ENCODE data around the gene GPC2.
A peak's percentile ranks its signal among the peaks of the same experiment; 100 is the strongest.

The GPC2 gene

GRCh38 chr7:100176096-100177044 is 811 bp downstream of the GPC2 start:
- Histone ChIP-seq H3K4me1 (ENCODE audit: control extremely low read depth in 1 of 4, control insufficient read depth in 4 of 4, insufficient read depth in 4 of 4, low read length in 3 of 4) (peaks cover 0 to 19% (median 16%) of the 10 kb centered on the region in 4 experiments), H3K9me3 (ENCODE audit: control extremely low read depth in 1 of 5, control insufficient read depth in 4 of 5, insufficient read depth in 2 of 5, low read depth in 1 of 5, low read length in 4 of 5) (no peaks in the 10 kb centered on the region), H3K36me3 (ENCODE audit: control insufficient read depth in 4 of 4, insufficient read depth in 4 of 4, low read length in 3 of 4) (peaks cover 0 to 11% (median 0%) of the 10 kb centered on the region in 4 experiments), H3K4me3 (ENCODE audit: control insufficient read depth in 1 of 7, extremely low read depth in 1 of 7, insufficient read depth in 4 of 7, low read depth in 2 of 7, low read length in 6 of 7) (peak overlapping the region; percentile 38 to 89 (median 79)), H3K27me3 (replicated peaks in 2 of 5; ENCODE audit: control insufficient read depth in 4 of 5, insufficient read depth in 5 of 5, low read length in 4 of 5) (peaks cover 0 to 6% (median 0%) of the 10 kb centered on the region in 5 experiments), H3K27ac (ENCODE audit: insufficient read depth in 1 of 2, low read depth in 1 of 2, low read length in 2 of 2, poor library complexity in 1 of 2, severe bottlenecking in 2 of 2) (no peak overlapping the region)
- ChIA-PET CTCF (interaction anchor here (1.2 to 1.9 kb wide), 2 partner anchors 13 to 20 kb away, joined by 3 to 13 read pairs; no protein-coding TSS in a partner anchor), POLR2A (interaction anchor here (0.6 kb wide), 1 partner anchor 147 kb away, joined by 3 read pairs; no protein-coding TSS in a partner anchor)
- DNase-seq = no peak
- WGBS (ENCODE audit: insufficient coverage) = 76% methylated on average over 10 of the region's 14 CpGs

DNA sequence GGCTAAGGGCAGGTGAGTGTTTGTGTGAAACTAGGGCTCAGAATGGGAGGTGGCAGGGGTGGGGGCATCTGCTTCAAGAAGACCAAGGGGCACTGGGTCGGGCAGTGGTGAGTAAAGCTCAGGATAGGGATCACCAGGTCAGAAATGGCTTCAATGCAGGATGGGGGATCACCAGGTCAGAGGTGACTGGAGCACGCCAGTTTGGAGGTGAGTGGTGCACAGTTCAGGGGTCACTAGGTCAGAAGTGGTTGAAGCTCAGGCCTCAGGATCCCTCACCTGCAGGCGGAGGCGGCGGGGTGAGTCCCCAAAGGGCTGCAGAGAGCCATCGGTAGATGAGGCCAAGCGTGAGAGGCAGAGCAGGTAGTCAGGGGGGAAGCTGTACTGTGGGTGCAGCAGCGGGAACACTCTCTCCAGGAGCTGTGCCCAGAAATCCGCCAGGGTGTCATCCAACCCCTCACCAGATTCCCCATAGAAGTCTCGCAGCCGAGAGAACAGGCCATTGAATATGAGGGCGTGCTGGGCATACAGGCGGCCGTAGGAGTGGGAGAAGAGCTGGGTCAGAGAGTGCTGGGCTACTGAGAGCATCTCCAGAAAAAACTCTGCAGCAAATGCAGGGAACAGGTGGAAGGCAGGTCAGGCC is 1.8 kb downstream of the GPC2 start:
- H3K4me1 ChIP-seq (ENCODE audit: control extremely low read depth in 1 of 4, control insufficient read depth in 4 of 4, insufficient read depth in 4 of 4, low read length in 3 of 4) = peaks cover 0 to 24% (median 22%) of the 10 kb centered on the region in 4 experiments
- ChIA-PET CTCF (interaction anchor here (1.1 kb wide), 1 partner anchor 10 kb away, joined by 3 read pairs; no protein-coding TSS in a partner anchor), POLR2A (no interaction called here)
- H3K27me3 ChIP-seq (replicated peaks in 2 of 5; ENCODE audit: control insufficient read depth in 4 of 5, insufficient read depth in 5 of 5, low read length in 4 of 5) = peaks cover 0 to 10% (median 2%) of the 10 kb centered on the region in 5 experiments
- no peak for DNase-seq
- no peak overlapping the region for H3K4me3 ChIP-seq (ENCODE audit: control insufficient read depth in 1 of 7, extremely low read depth in 1 of 7, insufficient read depth in 4 of 7, low read depth in 2 of 7, low read length in 6 of 7)
- H3K27ac ChIP-seq (ENCODE audit: insufficient read depth in 1 of 2, low read depth in 1 of 2, low read length in 2 of 2, poor library complexity in 1 of 2, severe bottlenecking in 2 of 2) = no peak overlapping the region
- H3K9me3 ChIP-seq (ENCODE audit: control extremely low read depth in 1 of 5, control insufficient read depth in 4 of 5, insufficient read depth in 2 of 5, low read depth in 1 of 5, low read length in 4 of 5) = no peaks in the 10 kb centered on the region
- peaks cover 0 to 11% (median 0%) of the 10 kb centered on the region in 4 experiments for H3K36me3 ChIP-seq (ENCODE audit: control insufficient read depth in 4 of 4, insufficient read depth in 4 of 4, low read length in 3 of 4)
- WGBS (ENCODE audit: insufficient coverage) = 97% methylated on average over 12 of the region's 14 CpGs

DNA sequence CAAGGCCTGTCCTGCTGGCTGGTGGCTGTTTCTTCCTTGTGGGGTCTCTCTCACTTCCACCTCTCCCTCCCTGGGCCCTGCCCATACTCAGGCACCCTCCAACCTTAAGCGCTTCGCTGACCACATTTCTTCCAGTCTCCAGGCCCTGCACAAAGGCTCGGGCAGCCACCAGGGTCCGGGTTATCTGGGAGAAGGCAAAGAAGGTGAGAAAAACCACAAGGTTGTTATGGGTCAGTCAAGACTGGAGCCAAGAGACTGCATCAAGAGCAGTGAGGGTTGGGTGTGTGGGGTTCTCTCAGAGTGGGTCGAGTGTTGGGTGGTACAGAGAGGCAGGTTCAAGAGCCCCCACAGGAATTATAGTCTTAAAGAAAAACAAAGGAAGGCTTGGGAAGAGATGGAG is 2.6 kb downstream of the GPC2 start:
- Histone ChIP-seq H3K36me3 (ENCODE audit: control insufficient read depth in 4 of 4, insufficient read depth in 4 of 4, low read length in 3 of 4) (peaks cover 0 to 11% (median 0%) of the 10 kb centered on the region in 4 experiments), H3K9me3 (ENCODE audit: control extremely low read depth in 1 of 5, control insufficient read depth in 4 of 5, insufficient read depth in 2 of 5, low read depth in 1 of 5, low read length in 4 of 5) (no peaks in the 10 kb centered on the region), H3K27me3 (replicated peaks in 2 of 5; ENCODE audit: control insufficient read depth in 4 of 5, insufficient read depth in 5 of 5, low read length in 4 of 5) (peaks cover 0 to 18% (median 2%) of the 10 kb centered on the region in 5 experiments), H3K27ac (ENCODE audit: insufficient read depth in 1 of 2, low read depth in 1 of 2, low read length in 2 of 2, poor library complexity in 1 of 2, severe bottlenecking in 2 of 2) (no peak overlapping the region), H3K4me1 (ENCODE audit: control extremely low read depth in 1 of 4, control insufficient read depth in 4 of 4, insufficient read depth in 4 of 4, low read length in 3 of 4) (peaks cover 0 to 27% (median 22%) of the 10 kb centered on the region in 4 experiments), H3K4me3 (ENCODE audit: control insufficient read depth in 1 of 7, extremely low read depth in 1 of 7, insufficient read depth in 4 of 7, low read depth in 2 of 7, low read length in 6 of 7) (no peak overlapping the region)
- DNase-seq = no peak
- WGBS (ENCODE audit: insufficient coverage) = 93% methylated on average over 2 of the region's 5 CpGs
- CTCF ChIA-PET = no interaction called here
- POLR2A ChIA-PET = no interaction called here

- peaks cover 0 to 23% (median 5%) of the 10 kb centered on the region in 5 experiments for H3K27me3 ChIP-seq (replicated peaks in 2 of 5; ENCODE audit: control insufficient read depth in 4 of 5, insufficient read depth in 5 of 5, low read length in 4 of 5)
- DNase-seq = no peak
- ChIA-PET POLR2A (no interaction called here), CTCF (interaction anchor here (1.4 kb wide), 1 partner anchor 15 kb away, joined by 3 read pairs; no protein-coding TSS in a partner anchor)
- no peak overlapping the region for H3K4me3 ChIP-seq (ENCODE audit: control insufficient read depth in 1 of 7, extremely low read depth in 1 of 7, insufficient read depth in 4 of 7, low read depth in 2 of 7, low read length in 6 of 7)
- peaks cover 0 to 27% (median 22%) of the 10 kb centered on the region in 4 experiments for H3K4me1 ChIP-seq (ENCODE audit: control extremely low read depth in 1 of 4, control insufficient read depth in 4 of 4, insufficient read depth in 4 of 4, low read length in 3 of 4)
- H3K27ac ChIP-seq (ENCODE audit: insufficient read depth in 1 of 2, low read depth in 1 of 2, low read length in 2 of 2, poor library complexity in 1 of 2, severe bottlenecking in 2 of 2) = no peak overlapping the region
- WGBS (ENCODE audit: insufficient coverage) = 99% methylated on average over 8 of the region's 11 CpGs
- peaks cover 0 to 11% (median 0%) of the 10 kb centered on the region in 4 experiments for H3K36me3 ChIP-seq (ENCODE audit: control insufficient read depth in 4 of 4, insufficient read depth in 4 of 4, low read length in 3 of 4)
- H3K9me3 ChIP-seq (ENCODE audit: control extremely low read depth in 1 of 5, control insufficient read depth in 4 of 5, insufficient read depth in 2 of 5, low read depth in 1 of 5, low read length in 4 of 5) = no peaks in the 10 kb centered on the region
These were observed 3.2 kb downstream of the GPC2 start for GRCh38 chr7:100173806-100174495.

DNA sequence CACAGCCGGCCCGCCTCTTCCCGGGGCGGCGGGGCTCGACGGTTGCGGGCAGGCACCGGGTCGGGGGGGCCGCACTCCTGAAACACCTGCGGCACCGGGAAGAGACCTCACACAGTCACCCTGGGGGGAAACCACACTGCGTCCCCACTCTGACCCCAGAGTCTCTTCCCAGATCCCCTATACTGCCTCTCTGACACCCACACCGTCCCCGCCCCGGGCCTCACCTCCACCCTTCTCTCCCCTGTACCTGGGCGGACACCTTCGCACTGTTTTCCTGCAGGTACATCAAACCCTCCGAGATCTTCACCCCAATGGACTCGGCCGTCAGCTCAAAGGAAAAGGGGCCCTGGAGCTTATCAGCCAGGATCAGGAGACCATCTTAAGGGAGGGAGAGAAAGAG is 5.3 kb downstream of the GPC2 start:
- peak overlapping the region in 4 of 7 experiments; percentile 13 to 70 (median 33) for H3K4me3 ChIP-seq (ENCODE audit: control insufficient read depth in 1 of 7, extremely low read depth in 1 of 7, insufficient read depth in 4 of 7, low read depth in 2 of 7, low read length in 6 of 7)

DNA sequence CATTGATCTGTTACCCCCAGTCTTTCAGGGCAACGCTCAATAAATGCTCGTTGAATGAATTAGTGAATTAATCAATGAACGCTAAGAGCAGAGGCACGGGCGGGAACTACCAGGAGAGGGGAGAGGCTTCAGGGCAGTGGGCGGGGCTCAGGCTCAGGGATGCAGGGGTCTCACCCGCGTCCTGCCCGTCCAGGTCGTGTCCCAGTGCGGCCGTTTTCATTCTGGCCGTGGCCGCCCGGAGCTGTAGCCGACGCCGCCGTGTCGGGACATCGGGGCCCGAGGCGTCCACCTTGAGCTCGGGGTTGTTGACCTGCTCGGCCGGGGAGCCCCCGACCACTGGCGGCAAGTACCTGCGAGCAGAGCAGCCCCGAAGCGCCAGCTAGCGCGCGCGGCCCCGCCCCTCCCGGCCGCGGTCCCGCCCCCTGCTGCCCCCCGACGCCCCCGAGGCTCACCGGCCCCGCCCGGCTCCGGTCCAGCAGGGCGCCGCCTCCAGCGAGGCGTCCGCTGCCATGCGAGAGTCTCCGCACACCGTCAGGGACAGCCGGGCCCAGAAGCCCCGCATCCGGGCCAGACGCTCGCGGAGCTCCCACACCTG is 6.0 kb downstream of the GPC2 start:
- DNase-seq = peak in 2 of 3 donors; percentile 35 to 39
- Histone ChIP-seq H3K36me3 (ENCODE audit: control insufficient read depth in 4 of 4, insufficient read depth in 4 of 4, low read length in 3 of 4) (peaks cover 0 to 11% (median 0%) of the 10 kb centered on the region in 4 experiments), H3K27me3 (replicated peaks in 2 of 5; ENCODE audit: control insufficient read depth in 4 of 5, insufficient read depth in 5 of 5, low read length in 4 of 5) (peaks cover 0 to 46% (median 17%) of the 10 kb centered on the region in 5 experiments), H3K4me3 (ENCODE audit: control insufficient read depth in 1 of 7, extremely low read depth in 1 of 7, insufficient read depth in 4 of 7, low read depth in 2 of 7, low read length in 6 of 7) (peak overlapping the region in 5 of 7 experiments; percentile 29 to 70 (median 51)), H3K27ac (ENCODE audit: insufficient read depth in 1 of 2, low read depth in 1 of 2, low read length in 2 of 2, poor library complexity in 1 of 2, severe bottlenecking in 2 of 2) (no peak overlapping the region), H3K9me3 (ENCODE audit: control extremely low read depth in 1 of 5, control insufficient read depth in 4 of 5, insufficient read depth in 2 of 5, low read depth in 1 of 5, low read length in 4 of 5) (no peaks in the 10 kb centered on the region), H3K4me1 (ENCODE audit: control extremely low read depth in 1 of 4, control insufficient read depth in 4 of 4, insufficient read depth in 4 of 4, low read length in 3 of 4) (peaks cover 0 to 40% (median 33%) of the 10 kb centered on the region in 4 experiments)
- POLR2A ChIA-PET = no interaction called here
- 4% methylated on average over 46 of the region's 61 CpGs for WGBS (ENCODE audit: insufficient coverage)
- CTCF ChIA-PET = interaction anchor here (1.5 to 1.8 kb wide), 2 partner anchors 18 to 39 kb away, joined by 5 to 6 read pairs; no protein-coding TSS in a partner anchor

More for the DNA sequence above, 5.3 kb downstream of the GPC2 start:
- Histone ChIP-seq H3K36me3 (ENCODE audit: control insufficient read depth in 4 of 4, insufficient read depth in 4 of 4, low read length in 3 of 4) (peaks cover 0 to 11% (median 0%) of the 10 kb centered on the region in 4 experiments), H3K9me3 (ENCODE audit: control extremely low read depth in 1 of 5, control insufficient read depth in 4 of 5, insufficient read depth in 2 of 5, low read depth in 1 of 5, low read length in 4 of 5) (no peaks in the 10 kb centered on the region), H3K27ac (ENCODE audit: insufficient read depth in 1 of 2, low read depth in 1 of 2, low read length in 2 of 2, poor library complexity in 1 of 2, severe bottlenecking in 2 of 2) (no peak overlapping the region), H3K27me3 (replicated peaks in 2 of 5; ENCODE audit: control insufficient read depth in 4 of 5, insufficient read depth in 5 of 5, low read length in 4 of 5) (peaks cover 0 to 42% (median 11%) of the 10 kb centered on the region in 5 experiments), H3K4me1 (ENCODE audit: control extremely low read depth in 1 of 4, control insufficient read depth in 4 of 4, insufficient read depth in 4 of 4, low read length in 3 of 4) (peaks cover 0 to 41% (median 34%) of the 10 kb centered on the region in 4 experiments)
- peak in 1 of 3 donors; percentile 32 for DNase-seq
- WGBS (ENCODE audit: insufficient coverage) = 19% methylated on average over 18 of the region's 22 CpGs
- ChIA-PET POLR2A (no interaction called here), CTCF (interaction anchor here (1.5 to 1.8 kb wide), 2 partner anchors 17 to 39 kb away, joined by 5 to 6 read pairs; no protein-coding TSS in a partner anchor)

Measured in common myeloid progenitor, CD34-positive (primary cell).